GF-D8 (cell line): ENCODE measurements around the gene STARD9.

Experiments used
- DNase-seq: peaks from one replicate; lab custom pipeline; 2025; lab: John Stamatoyannopoulos, UW

The STARD9 gene

DNA sequence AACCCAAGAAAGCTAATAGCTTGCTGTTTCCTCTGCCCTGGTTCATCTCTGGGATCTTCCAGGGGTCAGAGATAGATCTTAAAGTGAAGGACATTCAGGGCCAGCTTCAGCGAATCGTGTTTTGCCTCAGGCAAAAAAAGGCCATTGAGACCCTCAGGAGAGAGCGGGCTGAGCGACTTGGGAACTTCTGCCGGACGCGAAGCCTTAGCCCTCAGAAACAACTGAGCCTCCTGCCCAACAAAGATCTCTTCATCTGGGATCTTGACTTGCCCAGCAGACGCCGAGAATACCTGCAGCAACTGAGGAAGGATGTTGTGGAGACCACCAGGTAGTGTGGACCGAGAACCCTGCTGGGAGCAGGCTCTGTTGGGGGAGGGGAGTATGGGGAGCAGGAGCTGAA, 119.0 kb downstream of the STARD9 start:
- no peak for DNase-seq

DNA sequence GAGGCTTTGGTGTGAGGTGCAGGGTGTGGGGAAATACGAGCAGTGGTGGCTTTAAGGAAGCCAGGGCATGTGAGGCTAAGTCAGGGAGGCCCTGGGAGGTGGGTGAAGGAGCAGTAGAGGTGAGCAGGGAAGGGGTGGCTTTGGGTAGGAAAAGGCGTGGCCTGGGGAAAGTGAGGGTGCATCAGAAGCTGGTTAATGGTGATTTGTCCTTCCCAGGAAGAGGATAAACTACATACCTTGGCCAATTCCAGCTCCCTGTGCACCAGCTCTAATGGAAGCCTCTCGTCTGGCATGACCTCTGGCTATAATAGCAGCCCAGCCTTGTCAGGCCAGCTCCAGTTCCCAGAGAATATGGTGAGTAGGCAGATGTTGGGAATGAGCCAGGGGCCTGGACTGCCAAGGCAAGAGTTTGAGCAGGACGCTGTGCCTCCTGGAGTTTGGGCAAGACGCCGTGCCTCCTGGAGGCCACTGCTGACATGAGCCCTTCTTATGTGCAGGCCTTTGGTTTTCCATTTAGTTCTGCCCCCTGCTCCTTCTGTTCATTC, 120.2 kb downstream of the STARD9 start:
- DNase-seq = no peak

- DNase-seq = no peak
Measured at GRCh38 chr15:42696626-42697025, 121.2 kb downstream of the STARD9 start.

GRCh38 chr15:42704492-42704926, 129.1 kb downstream of the STARD9 start:
- DNase-seq = no peak

- DNase-seq = no peak
Measured at GRCh38 chr15:42705336-42705735, 129.9 kb downstream of the STARD9 start.

- DNase-seq = no peak
Measured at GRCh38 chr15:42707068-42707467, 131.7 kb downstream of the STARD9 start.

DNA sequence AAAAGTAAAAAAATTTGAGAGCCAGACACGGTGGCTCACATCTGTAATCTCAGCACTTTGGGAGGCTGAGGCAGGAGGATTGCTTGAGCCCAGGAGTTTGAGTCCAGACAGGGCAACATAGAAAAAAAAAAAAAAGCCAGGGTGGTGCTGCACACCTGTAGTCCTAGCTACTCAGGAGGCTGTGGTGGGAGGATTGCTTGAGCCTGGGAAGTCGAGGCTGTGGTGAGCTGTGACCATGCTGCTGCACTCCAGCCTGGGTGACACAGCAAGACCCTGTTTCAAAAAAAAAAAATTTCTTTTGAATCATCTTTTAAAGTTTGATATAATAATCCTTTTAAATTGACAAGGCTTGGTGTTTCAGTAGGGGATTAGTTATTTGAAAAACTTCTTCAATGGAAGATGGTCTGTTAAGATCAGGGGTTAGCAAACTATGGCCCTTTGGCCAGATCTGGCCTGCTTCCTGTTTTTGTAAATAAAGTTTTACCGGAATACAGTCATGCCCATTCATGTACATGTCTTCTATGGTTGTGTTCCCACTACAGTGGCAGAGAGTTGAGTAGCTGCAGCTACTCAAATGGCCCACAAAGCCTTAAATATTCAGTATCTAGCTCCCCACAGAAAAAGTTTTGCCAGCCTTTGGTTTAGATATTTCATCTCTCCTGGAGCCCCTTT, 132.6 kb downstream of the STARD9 start:
- no peak for DNase-seq

GRCh38 chr15:42710662-42711061, 135.3 kb downstream of the STARD9 start:
- DNase-seq = no peak

GRCh38 chr15:42711746-42712145, 136.3 kb downstream of the STARD9 start:
- DNase-seq = no peak

- no peak for DNase-seq
Measured at GRCh38 chr15:42712584-42712983, 137.2 kb downstream of the STARD9 start.

DNA sequence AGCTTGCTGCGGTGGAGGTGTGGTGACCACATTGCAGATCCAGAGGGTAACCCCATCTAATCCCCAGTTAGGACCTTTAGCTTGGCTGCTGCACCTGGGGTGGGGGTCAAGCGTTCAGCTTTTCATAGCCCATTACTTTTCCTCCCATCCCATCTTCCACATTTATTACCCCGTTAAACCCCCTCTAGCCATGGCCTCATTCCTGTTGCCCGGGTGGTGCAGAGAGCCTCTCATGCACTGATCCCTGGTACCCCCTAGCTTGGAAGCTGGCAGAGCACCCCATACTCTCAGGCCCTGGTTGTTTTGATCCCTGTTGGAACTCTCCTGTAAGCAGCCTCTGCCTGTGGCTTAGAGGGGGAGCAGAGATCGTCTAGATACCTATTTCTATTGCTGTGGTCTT, 140.7 kb downstream of the STARD9 start:
- DNase-seq = no peak

DNA sequence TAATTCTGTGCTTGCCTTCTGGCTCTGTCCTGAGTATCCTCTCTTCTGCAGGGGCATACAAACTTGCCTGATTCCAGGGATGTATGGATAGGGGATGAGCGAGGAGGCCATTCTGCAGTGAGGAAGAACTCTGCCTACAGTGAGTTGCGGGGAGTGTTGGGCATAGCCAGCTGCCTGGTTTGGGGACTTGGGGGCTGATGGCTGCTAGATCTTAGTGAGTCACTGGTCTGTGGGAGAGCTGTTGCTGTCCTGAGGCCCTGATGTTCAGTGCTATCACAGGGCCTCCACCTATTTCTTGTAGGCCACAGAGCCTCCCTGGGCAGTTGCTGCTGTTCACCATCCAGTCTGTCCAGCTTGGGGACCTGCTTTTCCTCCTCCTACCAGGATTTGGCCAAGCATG, 141.2 kb downstream of the STARD9 start:
- DNase-seq = no peak

DNA sequence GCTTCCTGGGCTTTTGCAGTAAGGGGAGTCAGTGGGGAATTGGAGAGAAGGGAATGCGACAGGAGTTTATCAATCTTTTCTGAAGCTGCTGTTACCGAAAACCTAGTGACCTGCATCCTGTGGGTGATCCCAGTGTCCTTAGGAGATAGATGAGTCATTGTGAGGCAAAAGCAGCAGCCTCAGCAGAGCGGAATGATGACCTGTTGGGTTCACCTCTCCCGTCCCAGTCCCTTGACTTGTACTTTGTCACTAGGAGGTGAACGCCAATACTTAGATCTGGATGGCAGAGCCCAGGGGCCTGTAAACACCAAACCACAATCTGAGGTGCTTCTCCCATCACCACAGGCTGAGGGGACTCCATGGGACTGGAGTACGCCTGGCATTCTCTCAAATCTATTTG, 143.6 kb downstream of the STARD9 start:
- DNase-seq = no peak

DNA sequence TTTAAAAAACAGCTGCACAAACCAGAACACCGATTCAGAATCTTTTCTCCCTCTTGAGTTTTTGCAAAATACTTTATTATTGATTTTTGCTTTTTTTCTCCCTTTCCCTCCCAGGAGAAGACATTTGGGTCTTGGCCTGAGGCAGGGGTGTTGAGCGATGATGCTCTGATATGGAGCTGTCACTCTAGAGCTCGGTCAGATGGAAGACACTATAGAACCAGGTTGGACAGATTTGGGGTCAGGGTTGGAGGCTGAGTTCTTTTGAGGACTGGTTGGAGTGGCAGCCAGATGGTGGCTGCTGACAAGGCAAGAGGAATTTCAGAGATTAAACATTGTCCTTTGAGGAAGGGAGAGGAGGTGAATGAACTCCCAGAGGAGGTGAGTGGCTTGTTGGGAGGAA, 144.7 kb downstream of the STARD9 start:
- no peak for DNase-seq

DNA sequence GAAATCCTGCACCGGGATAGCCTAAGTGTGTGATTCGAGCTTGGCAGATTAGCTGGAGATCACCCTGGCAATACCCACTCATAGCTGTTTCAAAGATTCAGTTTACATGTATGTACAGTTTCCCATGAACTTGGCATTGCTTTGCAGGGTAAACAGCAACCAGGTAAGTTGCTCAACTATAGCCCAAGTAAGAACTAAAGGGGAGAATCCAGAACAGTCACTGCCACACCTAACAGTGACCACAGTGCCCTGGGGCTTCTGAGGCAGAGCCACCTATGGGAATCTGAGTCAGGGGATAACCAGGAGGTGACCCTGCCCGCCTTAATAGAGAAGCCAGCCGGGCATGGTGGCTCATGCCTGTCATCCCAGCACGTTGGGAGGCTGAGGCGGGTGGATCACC, 145.6 kb downstream of the STARD9 start:
- no peak for DNase-seq

DNA sequence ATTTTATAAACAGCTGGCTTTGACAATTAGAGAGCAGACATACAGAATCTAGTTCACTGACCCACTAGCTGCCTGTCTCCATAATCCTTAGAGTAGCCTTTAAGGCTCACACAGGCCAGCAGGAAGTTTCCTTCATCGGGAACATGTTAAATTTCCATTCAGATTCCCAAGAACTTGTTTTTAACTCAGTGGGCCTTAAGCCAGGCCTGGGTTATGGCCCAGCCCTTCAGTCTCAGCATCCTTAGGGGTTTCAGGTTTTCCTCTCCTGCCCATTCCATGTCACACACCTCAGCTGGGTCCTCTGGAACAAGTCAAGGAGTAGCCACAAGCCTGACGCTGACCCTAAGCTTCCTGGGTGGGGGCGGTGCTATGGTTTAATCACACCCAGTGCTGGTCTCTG, 146.5 kb downstream of the STARD9 start:
- DNase-seq = no peak

DNA sequence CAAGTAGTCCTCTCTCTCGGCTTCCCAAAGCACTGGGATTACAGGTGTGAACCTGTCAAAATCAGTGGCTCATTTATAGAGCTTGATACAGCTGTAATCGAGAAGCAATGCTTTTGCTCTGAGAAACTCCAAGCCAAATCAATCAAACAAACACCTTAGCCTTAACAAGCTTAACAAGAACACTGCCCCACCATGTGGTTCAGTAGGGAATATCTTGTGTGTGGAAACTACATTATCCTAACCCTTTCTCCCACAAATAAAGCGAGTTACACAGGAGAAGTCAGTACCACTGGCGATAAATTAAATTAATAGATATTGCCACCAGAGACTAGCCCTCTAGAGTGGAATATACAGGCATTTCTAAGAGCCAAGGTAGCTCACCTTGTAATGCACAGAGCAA, 147.7 kb downstream of the STARD9 start:
- no peak for DNase-seq

- DNase-seq = no peak
Measured at GRCh38 chr15:42724276-42724675, 148.9 kb downstream of the STARD9 start.

DNA sequence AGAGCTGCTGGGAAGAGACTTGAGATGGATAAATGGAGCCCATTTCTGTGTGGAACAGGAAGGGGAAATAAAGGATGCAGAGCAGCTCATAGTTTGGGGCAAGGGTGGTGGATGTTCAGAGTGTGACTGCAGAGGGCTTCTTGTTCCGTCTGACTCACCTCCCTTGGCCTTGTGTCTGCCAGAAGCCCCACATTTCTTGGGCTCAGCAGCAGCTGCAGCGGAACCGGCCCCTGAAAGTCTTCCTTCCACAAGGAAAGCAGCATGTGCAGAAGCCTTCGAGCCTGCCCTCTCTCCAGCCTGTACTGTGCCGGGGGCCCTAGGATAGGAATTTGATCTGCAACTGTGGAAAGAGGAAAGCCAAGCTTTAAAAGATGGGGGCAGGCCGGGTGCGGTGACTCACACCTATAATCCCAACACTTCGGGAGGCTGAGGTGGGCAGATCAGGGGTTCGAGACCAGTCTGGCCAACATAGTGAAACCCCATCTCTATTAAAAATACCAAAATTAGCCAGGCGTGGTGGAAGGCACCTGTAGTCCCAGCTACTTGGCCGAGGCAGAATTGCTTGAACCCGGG, 150.0 kb downstream of the STARD9 start:
- no peak for DNase-seq

- no peak for DNase-seq
Measured at GRCh38 chr15:42726114-42726513, 150.7 kb downstream of the STARD9 start.

GRCh38 chr15:42727750-42728381, 152.5 kb downstream of the STARD9 start:
- no peak for DNase-seq

DNA sequence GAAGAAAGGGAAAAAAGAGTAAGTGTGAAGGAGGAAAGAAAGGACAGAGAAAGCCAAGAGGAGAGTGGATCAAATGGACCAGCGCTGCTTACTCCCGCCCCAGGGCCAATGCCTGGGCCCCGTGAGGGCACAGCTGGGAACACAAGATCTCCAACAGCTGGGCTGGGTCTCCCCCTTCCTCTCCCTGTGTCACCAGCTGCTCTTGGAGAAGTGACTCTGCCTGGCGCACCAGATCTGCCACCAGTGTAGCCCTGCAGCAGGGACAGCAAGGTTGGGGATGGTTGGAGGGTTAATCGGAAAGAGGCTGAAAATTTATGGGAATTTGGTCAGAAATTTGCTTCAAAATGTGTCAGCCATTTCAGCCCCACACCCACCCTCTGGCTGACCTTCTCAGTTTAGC, 153.2 kb downstream of the STARD9 start:
- DNase-seq = no peak

DNA sequence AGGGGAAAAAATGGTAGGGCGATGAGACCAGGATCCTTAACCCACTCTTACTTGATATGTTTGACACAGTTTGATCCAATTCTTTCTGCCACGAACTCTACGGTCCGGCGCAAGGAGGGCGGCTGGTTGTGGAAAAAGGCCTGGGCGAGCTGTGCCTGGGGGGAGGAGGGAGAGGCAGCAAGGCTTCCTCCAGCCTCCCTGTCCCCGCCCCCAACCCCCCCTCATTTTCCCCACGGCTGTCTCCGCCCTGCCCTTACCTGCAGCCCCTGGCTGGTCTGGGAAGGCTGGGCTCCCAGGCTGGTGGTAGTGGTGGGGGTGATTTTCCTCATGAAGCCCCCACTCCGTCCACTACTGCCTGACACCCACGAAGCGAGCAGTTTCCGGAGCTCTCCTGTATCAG, 153.6 kb downstream of the STARD9 start:
- DNase-seq = no peak
